ENCODE data around the gene NUDT16L1.

The NUDT16L1 gene

DNA sequence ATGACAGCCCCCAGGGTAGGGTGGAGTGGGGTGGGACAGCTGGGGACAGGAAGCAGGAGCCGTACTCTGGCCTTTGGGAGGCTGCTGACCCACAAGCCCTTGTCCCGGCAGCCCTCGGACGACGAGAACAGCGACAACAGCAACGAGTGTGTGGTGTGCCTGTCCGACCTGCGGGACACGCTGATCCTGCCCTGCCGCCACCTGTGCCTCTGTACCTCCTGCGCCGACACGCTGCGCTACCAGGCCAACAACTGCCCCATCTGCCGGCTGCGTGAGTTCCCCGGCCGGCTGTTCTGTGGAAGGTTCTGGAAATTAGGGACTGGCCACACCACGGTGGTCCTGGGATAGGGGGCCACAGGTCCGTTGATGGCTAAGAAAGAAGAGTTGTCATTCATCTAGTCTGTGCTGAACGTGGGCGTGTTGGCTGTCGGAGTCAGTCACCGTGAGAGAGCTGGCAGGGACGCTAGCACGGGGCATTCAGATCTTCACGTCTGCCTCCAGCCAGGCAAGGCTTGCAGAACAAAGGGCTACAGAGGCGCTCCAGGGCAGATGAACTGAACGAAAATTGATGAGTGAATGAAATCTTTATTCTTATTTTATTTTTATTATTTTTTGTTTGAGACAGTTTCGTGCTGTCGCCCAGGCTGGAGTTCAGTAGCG is 19.8 kb upstream of the NUDT16L1 start:
- DNase-seq (ENCODE audit: low read depth), result no peak
- H3K4me3 ChIP-seq (ENCODE audit: low read depth, low read length), result no peak overlapping the region
- TF ChIP-seq, protein P1, sequence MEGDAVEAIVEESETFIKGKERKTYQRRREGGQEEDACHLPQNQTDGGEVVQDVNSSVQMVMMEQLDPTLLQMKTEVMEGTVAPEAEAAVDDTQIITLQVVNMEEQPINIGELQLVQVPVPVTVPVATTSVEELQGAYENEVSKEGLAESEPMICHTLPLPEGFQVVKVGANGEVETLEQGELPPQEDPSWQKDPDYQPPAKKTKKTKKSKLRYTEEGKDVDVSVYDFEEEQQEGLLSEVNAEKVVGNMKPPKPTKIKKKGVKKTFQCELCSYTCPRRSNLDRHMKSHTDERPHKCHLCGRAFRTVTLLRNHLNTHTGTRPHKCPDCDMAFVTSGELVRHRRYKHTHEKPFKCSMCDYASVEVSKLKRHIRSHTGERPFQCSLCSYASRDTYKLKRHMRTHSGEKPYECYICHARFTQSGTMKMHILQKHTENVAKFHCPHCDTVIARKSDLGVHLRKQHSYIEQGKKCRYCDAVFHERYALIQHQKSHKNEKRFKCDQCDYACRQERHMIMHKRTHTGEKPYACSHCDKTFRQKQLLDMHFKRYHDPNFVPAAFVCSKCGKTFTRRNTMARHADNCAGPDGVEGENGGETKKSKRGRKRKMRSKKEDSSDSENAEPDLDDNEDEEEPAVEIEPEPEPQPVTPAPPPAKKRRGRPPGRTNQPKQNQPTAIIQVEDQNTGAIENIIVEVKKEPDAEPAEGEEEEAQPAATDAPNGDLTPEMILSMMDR (IDR thresholded peaks at IDR 0.05; ENCODE audit: low read depth, low read length, missing control alignments), result no peak
- in situ Hi-C loops (cut with HindIII; ENCODE audit: low sequenced_read_pairs), result no loop called here

DNA sequence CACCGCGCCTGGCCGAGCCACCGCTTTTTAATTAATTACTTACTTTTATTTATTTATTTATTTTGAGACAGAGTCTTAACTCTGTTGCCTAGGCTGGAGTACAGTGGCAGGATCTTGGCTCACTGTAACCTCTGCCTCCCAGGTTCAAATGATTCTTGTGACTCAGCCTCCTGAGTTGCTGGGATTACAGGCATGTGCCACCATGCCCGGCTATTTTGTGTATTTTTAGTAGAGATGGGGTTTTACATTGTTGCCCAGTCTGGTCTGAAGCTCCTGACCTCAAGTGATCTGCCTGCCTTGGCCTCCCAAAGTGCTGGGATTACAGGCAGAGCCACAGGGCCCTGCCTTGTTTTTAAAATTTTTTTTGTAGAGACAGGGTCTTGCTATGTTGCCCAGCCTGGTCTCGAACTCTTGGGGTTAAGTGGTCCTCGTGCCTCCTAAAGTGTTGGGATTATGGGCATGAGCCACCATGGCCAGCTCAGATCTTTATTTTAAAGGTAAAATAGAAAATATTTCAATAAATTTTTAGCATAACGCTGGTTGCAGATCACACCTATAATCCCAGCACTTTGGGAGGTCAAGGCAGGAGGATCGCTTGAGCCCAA is 18.3 kb upstream of the NUDT16L1 start:
- DNase-seq (ENCODE audit: low read depth), result no peak
- H3K4me3 ChIP-seq (ENCODE audit: low read depth, low read length), result no peak overlapping the region
- TF ChIP-seq, protein P1 (IDR thresholded peaks at IDR 0.05; ENCODE audit: low read depth, low read length, missing control alignments), result no peak
- in situ Hi-C loops (cut with HindIII; ENCODE audit: low sequenced_read_pairs), result no loop called here

DNA sequence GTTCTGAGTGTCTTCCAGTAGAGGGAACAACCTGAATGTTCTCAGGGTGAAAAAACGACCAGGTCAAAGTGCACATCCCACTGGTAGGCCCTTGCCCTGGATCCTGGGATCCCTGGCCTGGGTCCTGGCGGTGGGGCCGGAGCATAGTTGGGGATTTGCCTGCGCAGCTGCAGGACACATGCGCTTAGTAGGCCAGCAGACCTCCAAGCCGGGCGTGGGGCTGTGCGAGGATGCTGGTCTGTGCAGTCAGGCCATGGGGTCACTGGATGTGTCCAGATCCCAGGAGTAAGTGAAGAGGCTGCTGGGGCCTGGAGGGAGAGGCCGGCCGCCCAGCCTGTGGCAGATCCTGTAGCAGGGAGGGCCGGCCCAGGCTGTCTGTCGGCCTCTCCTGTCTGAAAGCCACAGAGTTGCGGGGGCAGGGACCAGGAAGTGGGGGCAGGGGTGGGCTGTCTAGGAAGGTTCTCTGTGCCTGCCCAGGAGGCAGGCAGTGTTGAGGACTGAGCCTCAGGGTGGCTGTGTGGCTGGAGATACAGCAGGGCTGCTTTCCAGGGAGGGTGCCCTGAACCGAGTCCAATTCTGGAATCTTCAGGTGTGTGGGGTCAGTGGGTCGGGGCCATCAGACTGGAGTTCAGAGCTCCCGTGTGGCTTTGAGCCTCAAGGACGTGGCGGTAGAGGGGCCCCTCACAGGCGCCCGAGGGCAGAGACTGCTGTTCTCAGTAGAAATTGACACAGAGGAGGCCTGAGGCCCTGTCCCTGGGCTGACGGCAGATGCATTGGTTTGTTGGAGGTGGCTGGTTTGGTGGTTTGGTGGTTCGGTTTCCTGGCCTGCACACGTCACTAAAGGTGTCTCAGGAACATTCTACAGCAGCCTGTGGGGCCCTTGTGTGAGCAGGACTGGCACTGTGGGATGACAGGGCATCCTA is 17.2 kb upstream of the NUDT16L1 start:
- in situ Hi-C loops (cut with HindIII; ENCODE audit: low sequenced_read_pairs), result no loop called here
- no peak overlapping the region for H3K4me3 ChIP-seq (ENCODE audit: low read depth, low read length)
- TF ChIP-seq, protein P1 (IDR thresholded peaks at IDR 0.05; ENCODE audit: low read depth, low read length, missing control alignments), result no peak
- no peak for DNase-seq (ENCODE audit: low read depth)

DNA sequence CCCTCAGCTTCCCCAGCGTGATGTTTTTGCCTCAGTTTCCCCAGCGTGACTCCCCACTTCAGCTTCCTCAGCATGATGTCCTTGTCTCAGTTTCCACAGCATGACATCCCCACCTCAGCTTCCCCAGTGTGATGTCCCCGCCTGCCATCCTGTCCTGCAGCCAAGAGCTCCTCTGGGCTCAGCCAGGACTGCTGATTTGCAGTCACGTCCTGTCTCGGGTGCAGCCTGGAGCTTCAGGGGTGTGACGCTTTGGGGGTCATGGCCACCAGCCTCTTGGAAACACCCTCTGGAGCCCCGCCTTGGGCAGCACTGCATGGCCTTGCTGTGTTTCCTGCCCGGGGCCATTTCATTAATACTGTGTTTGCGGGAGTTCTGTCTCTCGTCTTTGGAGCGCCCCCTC is 16.5 kb upstream of the NUDT16L1 start:
- H3K4me3 ChIP-seq (ENCODE audit: low read depth, low read length), result no peak overlapping the region
- in situ Hi-C loops (cut with HindIII; ENCODE audit: low sequenced_read_pairs), result no loop called here
- DNase-seq (ENCODE audit: low read depth), result no peak
- TF ChIP-seq, protein P1 (IDR thresholded peaks at IDR 0.05; ENCODE audit: low read depth, low read length, missing control alignments), result no peak

DNA sequence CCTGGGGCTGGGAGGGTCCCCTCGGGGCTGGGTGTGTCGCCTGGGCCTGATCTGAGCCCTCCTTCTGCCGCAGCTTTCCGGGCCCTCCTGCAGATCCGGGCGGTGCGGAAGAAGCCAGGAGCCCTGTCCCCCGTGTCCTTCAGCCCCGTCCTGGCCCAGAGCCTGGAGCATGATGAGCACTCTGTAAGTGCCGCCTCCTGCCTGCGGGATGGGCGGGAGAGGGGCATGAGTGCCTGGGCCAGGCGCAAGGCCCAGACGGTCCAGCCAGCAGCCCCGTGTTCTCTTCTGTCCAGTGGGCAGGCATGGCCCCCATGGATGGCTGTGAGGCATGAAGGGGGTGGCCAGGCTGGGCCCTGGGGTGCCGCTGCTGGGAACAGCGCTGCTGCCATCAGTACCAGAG is 16.0 kb upstream of the NUDT16L1 start:
- TF ChIP-seq, protein P1 (IDR thresholded peaks at IDR 0.05; ENCODE audit: low read depth, low read length, missing control alignments), result no peak
- no peak for DNase-seq (ENCODE audit: low read depth)
- H3K4me3 ChIP-seq (ENCODE audit: low read depth, low read length), result no peak overlapping the region
- in situ Hi-C loops (cut with HindIII; ENCODE audit: low sequenced_read_pairs), result no loop called here

DNA sequence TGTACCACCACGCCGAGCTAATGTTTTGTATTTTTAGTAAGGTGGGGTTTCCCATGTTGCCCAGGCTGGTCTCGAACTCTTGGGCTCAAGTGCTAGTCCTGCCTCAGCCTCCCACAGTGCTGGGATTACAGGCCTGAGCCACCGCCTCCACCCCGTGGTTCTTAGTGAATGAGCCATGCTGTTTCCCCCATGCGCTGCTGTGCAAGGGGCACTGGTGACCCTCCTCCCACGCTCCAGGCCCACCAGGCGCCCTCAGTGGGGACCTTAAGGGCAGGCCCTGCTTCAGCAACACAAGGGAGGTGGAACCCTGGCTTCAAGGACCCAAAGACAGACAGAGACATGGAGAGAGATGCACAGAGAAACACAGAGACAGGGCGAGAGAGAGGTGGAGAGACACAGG is 15.4 kb upstream of the NUDT16L1 start:
- in situ Hi-C loops (cut with HindIII; ENCODE audit: low sequenced_read_pairs), result no loop called here
- TF ChIP-seq, protein P1 (IDR thresholded peaks at IDR 0.05; ENCODE audit: low read depth, low read length, missing control alignments), result no peak
- no peak for DNase-seq (ENCODE audit: low read depth)
- no peak overlapping the region for H3K4me3 ChIP-seq (ENCODE audit: low read depth, low read length)

Data from astrocyte of the cerebellum (primary cell).